Measurements from ENCODE around the gene TOMM22.
A peak's percentile ranks its signal among the peaks of the same experiment; 100 is the strongest.

TOMM22 gene

DNA sequence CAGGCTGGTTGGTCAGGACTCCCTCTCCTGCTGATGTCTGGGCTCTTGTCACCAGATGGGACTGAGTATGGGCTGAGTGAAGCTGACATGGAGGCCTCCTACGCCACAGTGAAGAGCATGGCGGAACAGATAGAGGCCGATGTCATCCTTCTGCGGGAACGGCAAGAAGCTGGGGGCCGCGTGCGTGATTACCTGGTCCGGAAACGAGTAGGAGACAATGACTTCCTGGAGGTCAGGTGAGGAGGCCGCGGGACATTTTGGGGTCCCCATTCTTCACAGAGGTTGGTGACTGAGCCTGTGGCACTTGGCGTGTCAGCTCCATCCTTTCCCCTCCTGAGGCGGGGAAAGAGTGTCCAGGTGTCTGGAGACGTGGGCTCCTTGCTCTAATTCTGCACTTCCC lies 34.1 kb downstream of the TOMM22 start:
- DNase-seq, result no peak

GRCh38 chr22:38716271-38716670 lies 34.5 kb downstream of the TOMM22 start:
- no peak for DNase-seq

DNA sequence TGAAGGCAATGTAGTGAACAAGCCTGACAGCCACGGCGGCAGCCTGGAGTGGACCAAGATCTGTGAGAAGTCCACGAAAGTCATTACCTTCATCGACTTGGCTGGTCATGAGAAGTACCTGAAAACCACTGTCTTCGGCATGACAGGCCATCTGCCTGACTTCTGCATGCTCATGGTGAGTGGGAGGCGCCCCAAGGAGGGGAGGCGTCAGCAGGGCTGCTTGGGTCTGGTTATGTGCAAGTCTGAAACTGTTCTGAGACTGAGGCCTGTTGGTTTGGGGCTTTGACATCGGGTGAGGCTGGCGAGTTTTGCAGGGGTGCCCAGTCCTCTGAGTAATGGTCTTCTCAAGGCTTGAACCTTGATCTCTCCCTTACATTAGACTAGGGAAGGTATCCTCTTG lies 35.1 kb downstream of the TOMM22 start:
- DNase-seq, result no peak

- DNase-seq, result no peak
These were observed 35.5 kb downstream of the TOMM22 start for GRCh38 chr22:38717244-38717643.

DNA sequence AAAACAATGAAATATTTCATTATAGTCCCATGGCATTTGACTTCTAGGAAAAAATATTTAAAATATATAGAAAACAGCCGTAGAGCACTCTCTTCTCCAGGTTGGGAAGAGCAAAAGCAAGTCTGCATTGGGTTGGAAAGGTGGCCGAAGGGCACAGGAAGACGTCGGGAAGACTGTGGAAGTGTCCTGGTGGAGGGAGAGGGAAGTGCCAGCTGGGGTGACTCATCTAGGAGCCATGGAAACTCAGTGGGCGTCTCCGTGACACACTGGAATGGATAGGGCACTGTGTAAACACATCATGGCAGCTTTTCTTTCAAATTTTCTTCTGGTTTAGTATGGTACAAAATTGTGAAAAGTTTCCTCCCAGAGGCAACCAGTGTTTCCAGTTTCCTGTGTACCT lies 36.7 kb downstream of the TOMM22 start:
- peak in 1 of 2 experiments; percentile 47 for DNase-seq

DNA sequence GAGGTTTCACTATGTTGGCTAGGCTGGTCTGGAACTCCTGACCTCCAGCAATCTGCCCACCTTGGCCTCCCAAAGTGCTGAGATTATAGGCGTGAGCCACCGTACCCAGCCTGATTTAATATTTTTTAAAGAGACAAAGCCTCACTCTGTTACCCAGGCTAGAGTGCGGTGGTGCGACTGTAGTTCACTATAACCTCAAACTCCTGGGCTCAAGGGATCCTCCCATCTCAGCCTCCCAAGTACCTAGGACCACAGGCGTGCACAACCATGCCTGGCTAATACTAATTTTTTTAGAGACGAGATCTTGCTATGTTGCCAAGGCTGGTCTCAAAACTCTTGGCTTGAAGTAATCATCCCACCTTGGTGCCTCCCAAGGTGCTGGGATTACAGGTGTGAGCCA lies 37.4 kb downstream of the TOMM22 start:
- DNase-seq, result no peak

GRCh38 chr22:38720350-38720749 lies 38.6 kb downstream of the TOMM22 start:
- DNase-seq, result no peak

- DNase-seq, result no peak
These were observed 39.8 kb downstream of the TOMM22 start for GRCh38 chr22:38721551-38721950.

GRCh38 chr22:38724176-38724575 lies 42.4 kb downstream of the TOMM22 start:
- DNase-seq, result no peak

GRCh38 chr22:38724926-38725571 lies 43.3 kb downstream of the TOMM22 start:
- peak in 1 of 2 experiments; percentile 61 for DNase-seq

DNA sequence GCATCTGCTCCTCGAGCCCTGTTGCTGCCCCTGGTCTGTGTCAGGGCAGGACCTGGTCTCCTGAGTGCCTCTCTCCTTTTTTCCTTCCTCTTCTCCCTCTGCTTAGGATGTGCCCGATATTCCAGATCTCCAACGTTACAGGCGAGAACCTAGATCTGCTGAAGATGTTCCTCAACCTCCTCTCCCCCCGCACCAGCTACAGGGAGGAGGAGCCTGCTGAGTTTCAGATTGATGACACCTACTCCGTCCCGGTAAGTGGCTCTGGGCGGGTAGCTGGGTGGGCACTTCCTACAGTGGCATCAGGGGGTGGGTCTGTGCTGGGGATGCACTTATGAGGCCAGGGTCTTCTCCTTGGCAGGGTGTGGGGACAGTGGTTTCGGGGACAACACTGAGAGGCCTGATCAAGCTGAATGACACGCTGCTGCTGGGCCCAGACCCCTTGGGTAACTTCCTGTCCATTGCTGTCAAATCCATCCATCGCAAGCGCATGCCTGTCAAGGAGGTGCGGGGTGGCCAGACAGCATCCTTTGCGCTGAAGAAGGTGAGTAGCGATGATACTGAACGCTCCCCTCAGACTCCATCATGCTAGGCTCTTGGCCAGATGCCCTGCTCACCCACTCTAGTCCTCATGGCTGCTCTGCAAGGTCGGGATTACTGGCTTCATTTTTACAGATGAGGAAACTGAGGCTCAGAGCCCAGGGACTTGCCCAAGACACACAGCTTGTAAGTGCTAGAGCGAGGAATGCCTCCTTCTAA lies 44.3 kb downstream of the TOMM22 start:
- DNase-seq, result no peak

DNA sequence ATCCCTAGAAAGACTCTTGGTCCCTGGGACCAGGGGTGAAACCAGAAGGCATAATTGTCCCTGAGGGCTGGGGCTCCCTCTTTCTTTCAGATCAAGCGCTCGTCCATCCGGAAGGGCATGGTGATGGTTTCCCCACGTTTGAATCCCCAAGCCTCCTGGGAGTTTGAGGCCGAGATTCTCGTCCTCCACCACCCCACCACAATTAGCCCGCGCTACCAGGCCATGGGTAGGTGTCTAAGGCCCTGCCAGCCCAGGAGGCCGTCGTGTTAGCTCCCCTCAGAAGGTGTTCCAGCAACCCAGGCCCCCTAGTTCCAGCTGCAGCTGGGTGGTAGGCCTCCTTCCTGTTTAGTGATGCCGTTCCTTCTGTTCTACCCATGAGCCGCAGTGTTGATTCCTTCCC lies 45.4 kb downstream of the TOMM22 start:
- DNase-seq, result no peak

DNA sequence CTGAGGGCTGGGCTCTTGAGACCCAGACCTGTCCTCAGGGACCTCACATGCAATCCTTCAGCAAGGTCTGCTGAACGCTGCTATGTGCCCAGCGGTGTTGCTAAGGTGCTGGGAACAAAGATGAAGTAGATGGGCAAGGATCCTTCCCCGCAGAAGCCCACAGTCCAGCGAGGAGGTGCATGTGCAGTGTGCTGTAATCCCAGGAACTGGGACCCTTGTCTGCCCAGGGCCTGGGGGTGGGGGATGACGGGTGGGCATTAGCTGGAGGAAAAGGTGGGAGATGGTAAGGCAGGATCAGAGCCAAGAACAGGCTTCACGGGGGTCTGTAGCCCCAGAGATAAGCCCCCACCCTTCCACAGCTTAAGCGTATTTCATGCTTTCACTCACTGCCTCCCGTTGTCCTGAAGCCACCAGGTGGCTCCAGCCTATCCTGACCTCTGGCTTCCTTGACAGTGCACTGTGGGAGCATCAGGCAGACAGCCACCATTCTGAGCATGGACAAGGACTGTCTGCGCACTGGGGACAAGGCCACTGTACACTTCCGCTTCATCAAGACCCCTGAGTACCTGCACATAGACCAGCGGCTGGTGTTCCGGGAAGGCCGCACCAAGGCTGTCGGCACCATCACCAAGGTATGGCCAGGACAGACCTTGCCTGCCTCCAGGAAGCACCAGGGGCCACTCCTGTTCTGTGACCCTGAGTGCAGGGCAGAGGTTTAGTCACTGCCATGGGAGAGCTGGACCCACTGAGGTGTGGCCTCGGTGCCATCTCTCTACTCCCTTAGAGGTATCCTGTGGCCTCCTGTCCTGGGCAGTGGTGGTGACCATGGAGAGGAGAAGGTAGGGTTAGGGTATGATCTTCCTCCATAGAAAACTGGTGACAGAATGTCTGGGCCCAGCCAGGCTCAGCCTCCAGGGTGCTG lies 46.0 kb downstream of the TOMM22 start:
- DNase-seq, result no peak

GRCh38 chr22:38728871-38729796 lies 47.4 kb downstream of the TOMM22 start:
- no peak for DNase-seq

DNA sequence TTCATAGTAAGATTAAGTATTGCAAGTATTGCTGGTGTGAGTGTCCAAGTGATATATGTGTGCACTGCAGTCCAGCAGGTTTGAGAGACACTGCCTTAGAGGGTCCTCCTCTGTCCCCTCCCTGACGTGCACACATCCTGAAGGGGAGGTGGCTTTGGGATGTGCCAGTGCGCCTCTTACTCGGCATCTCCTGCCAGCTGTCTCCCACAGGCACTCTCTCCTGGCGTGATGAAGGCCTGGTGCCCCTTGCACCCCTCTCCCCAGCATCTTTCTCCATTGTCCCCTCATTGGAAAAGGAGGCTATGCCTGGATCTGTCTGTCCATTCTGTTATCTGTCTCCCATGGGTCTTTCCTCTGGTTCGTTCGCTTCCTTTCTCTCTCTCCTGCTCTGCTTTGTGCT lies 48.2 kb downstream of the TOMM22 start:
- DNase-seq, result no peak

- DNase-seq, result no peak
These were observed 48.7 kb downstream of the TOMM22 start for GRCh38 chr22:38730411-38730871.

- DNase-seq, result no peak
These were observed 50.0 kb downstream of the TOMM22 start for GRCh38 chr22:38731703-38732161.

DNA sequence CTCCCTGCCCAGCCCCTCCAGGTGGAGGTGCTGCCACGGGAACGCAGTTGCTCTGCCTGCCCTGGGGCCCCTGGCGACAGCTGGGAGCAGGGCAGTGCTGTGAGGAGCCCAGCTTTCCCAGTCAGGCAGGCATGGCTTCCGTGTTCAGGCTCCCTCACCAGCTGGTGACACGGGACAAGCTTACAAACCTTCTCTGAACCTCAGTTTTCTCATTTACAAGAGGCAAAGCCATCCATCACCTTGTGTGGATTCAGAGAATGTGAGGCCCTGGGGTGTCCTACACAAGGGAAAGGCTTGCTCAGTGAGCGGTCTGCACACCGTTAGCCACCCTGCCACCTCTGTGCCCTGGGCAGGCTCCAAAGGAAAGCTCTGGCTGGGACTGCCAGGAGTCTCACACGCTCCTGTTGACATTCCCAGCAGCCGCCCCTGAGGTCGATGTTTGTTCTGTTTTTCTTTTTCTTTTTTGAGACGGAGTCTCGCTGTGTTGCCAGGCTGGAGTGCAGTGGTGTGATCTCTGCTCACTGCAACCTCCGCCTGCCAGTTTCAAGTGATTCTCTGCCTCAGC lies 50.6 kb downstream of the TOMM22 start:
- peak in 1 of 2 experiments; percentile 25 for DNase-seq

DNA sequence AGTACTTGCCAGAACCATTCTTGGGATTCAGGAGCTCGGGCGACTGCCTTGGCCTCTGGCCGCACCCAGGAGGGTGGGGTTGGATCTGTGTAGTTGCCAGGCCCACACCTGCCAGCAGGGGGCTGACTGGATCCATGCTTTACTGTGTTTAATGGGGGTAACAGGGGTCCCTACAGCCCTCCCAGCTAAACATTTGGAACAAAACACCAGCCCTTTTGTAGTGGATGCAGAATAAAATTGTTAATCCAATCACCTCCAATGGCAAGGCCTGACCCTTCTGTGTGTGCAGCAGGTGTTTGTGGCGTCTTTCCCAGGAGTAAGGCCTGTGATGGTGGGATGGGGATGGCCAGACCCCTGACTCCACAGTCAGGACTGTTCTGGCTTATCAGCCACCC lies 51.6 kb downstream of the TOMM22 start:
- peak in 1 of 2 experiments; percentile 44 for DNase-seq

- peak; percentile 90 to 91 for DNase-seq
These were observed 52.1 kb downstream of the TOMM22 start for GRCh38 chr22:38733724-38734381.

DNA sequence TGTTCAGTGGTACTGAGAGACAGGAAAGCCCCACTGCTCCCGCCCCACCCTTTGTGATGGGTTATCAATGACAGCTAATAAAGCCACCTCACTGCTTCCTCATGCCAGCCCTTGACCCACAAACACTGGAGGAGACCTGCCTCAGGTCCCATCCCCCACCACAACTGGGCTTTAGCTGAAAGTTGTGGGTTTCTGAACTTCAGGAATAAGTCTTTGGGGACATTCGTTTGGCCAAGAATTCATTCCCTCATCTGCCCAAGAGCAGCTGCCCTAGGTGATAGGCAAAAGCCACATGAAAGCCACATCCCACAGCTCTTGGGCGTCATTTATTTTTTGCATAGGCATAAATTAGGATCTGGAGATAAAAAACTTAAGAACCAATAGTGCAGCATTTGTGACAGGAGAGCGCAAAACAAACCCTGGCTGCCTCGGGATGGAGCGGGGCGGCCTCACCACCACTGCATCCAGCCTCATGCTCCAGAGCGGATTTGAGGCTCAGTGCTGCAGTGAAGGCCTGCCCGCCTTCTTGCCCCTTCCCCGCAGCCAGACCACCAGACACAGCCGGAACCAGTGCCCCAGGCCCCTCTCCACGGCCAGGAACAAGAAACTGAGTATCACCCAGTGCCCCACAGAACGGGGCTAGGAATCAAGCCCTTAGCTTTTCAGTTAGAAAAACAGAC lies 52.8 kb downstream of the TOMM22 start:
- DNase-seq, result no peak
